ENCODE measurements around the gene RAP1GAP2. TPM values are rescaled to one million over a fixed set of nuclear protein-coding genes. Genes with fewer than 3 reads are reported as not detected.
"Not testable (repeated sequence)": the region's sequence is repeated elsewhere in the genome, so short reads cannot be mapped to it uniquely, and the experiment has no call there.

Gene RAP1GAP2
- total and polyA plus RNA-seq, 7 donors = 4.8 to 14.7 (median 12.5) TPM

- intact Hi-C loops (cut with DNase I) = no loop called here
- WGBS, 2 donors = 59 to 79% methylated on average over 17 of the region's 17 CpGs
- no peak overlapping the region for H3K27ac ChIP-seq
- TF ChIP-seq POLR2A (IDR thresholded peaks at IDR 0.05) (no peak), EP300 (IDR thresholded peaks at IDR 0.05) (no peak), POLR2AphosphoS5 (IDR thresholded peaks at IDR 0.05) (no peak)
- TF ChIP-seq, protein P1, sequence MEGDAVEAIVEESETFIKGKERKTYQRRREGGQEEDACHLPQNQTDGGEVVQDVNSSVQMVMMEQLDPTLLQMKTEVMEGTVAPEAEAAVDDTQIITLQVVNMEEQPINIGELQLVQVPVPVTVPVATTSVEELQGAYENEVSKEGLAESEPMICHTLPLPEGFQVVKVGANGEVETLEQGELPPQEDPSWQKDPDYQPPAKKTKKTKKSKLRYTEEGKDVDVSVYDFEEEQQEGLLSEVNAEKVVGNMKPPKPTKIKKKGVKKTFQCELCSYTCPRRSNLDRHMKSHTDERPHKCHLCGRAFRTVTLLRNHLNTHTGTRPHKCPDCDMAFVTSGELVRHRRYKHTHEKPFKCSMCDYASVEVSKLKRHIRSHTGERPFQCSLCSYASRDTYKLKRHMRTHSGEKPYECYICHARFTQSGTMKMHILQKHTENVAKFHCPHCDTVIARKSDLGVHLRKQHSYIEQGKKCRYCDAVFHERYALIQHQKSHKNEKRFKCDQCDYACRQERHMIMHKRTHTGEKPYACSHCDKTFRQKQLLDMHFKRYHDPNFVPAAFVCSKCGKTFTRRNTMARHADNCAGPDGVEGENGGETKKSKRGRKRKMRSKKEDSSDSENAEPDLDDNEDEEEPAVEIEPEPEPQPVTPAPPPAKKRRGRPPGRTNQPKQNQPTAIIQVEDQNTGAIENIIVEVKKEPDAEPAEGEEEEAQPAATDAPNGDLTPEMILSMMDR (IDR thresholded peaks at IDR 0.05) = no peak
- no peak for DNase-seq
- no peaks in the 10 kb centered on the region for H3K27me3 ChIP-seq
- H3K9me3 ChIP-seq = no peaks in the 10 kb centered on the region
- no peaks in the 10 kb centered on the region for H3K36me3 ChIP-seq
- H3K4me3 ChIP-seq = no peak overlapping the region
- H3K4me1 ChIP-seq = no peaks in the 10 kb centered on the region
Observed at GRCh38 chr17:2815781-2816185, 19.5 kb downstream of the RAP1GAP2 start.

DNA sequence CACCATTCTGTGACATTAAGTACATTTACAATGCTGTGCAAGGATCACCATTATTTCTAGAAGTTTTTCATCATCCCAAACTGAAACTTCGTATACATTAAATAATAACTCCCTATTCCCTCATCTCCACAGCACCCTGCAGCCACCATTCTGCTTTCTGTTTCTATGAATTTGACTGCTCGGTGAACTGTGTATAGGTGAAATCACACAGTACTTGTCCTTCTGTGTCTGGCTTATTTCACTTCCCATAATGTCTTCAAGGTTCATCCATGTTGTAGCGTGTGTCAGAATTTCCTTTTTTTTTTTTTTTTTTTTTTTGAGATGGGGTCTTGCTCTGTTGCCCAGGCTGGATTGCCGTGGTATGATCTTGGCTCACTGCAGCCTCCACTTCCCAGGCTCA lies 20.4 kb downstream of the RAP1GAP2 start:
- no peak for TF ChIP-seq POLR2AphosphoS5 (IDR thresholded peaks at IDR 0.05)
- TF ChIP-seq, protein P1 (IDR thresholded peaks at IDR 0.05) = no peak
- TF ChIP-seq POLR2A (IDR thresholded peaks at IDR 0.05) = no peak
- TF ChIP-seq EP300 (IDR thresholded peaks at IDR 0.05) = no peak
- H3K9me3 ChIP-seq = no peaks in the 10 kb centered on the region
- H3K27me3 ChIP-seq = no peaks in the 10 kb centered on the region
- no peak overlapping the region for H3K27ac ChIP-seq
- no peaks in the 10 kb centered on the region for H3K4me1 ChIP-seq
- DNase-seq = no peak
- intact Hi-C loops (cut with DNase I) = no loop called here
- H3K4me3 ChIP-seq = no peak overlapping the region
- no CpG with 5 or more reads among the region's 4 CpGs for WGBS, 2 donors
- H3K36me3 ChIP-seq = no peaks in the 10 kb centered on the region

GRCh38 chr17:2819294-2819693 lies 23.1 kb downstream of the RAP1GAP2 start:
- WGBS, 2 donors = 86 to 95% methylated on average over 5 of the region's 5 CpGs
- intact Hi-C loops (cut with DNase I); H3K9me3 ChIP-seq: not testable (repeated sequence)

DNA sequence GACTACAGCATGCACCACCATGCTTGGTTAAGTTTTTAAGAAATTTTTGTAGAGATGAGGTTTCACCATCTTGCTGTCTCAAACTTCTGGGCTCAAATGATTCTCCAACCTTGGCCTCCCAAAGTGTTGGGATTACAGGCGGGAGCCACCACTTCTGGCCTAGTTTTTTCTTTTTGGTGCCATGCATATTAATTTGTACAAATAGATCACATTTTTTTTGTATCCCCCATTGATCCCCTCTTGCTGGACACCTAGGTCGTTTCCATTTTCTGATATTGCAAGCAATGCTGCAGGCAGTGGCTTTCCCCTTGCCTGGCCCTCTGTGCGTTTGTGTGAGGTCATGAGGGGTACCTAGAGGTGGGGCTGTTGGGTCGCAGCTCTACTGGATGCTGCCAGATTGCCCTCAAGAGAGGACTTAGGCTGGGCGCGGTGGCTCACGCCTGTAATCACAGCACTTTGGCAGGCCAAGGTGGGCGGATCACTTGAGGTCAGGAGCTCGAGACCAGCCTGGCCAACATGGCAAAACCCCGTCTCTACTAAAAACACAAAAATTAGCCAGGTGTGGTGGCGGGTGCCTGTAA lies 23.8 kb downstream of the RAP1GAP2 start:
- intact Hi-C loops (cut with DNase I) = no loop called here

More at GRCh38 chr17:2819294-2819693, 23.1 kb downstream of the RAP1GAP2 start:
- not testable (repeated sequence) for H3K27ac ChIP-seq, H3K4me1 ChIP-seq, H3K36me3 ChIP-seq, H3K27me3 ChIP-seq, H3K4me3 ChIP-seq, DNase-seq

DNA sequence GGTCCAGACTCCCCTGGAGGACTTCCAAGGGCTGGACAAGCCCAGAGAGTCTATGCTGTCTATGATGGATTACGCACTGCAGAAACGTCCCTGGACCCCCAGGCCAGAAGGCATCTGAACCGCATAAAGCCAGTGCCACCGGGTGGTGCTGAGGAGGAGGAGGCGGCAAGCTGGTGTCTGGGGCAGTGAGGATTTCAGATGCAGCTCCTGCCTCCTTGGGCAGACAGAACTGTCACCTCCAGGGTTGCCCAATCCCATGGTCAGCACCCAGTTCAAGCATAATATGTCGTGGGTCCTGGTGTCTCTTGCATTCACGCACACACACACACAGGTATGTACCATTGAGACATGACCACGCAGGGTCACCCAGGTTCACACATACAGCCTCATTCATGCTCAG lies 25.6 kb downstream of the RAP1GAP2 start:
- Histone ChIP-seq H3K4me1 (no peaks in the 10 kb centered on the region), H3K4me3 (no peak overlapping the region), H3K36me3 (no peaks in the 10 kb centered on the region), H3K27ac (no peak overlapping the region), H3K9me3 (no peaks in the 10 kb centered on the region), H3K27me3 (no peaks in the 10 kb centered on the region)
- intact Hi-C loops (cut with DNase I) = no loop called here
- DNase-seq = no peak
- 87 to 92% methylated on average over 8 of the region's 8 CpGs for WGBS, 2 donors
- TF ChIP-seq POLR2AphosphoS5 (IDR thresholded peaks at IDR 0.05) = no peak

More for the DNA sequence above, 23.8 kb downstream of the RAP1GAP2 start:
- TF ChIP-seq POLR2AphosphoS5 (IDR thresholded peaks at IDR 0.05) (no peak), POLR2A (IDR thresholded peaks at IDR 0.05) (no peak), EP300 (IDR thresholded peaks at IDR 0.05) (no peak)
- TF ChIP-seq, protein P1 (IDR thresholded peaks at IDR 0.05) = no peak
- no peak overlapping the region for H3K4me3 ChIP-seq
- H3K27ac ChIP-seq = no peak overlapping the region
- no peaks in the 10 kb centered on the region for H3K36me3 ChIP-seq
- H3K27me3 ChIP-seq = no peaks in the 10 kb centered on the region
- H3K9me3 ChIP-seq = no peaks in the 10 kb centered on the region
- no peaks in the 10 kb centered on the region for H3K4me1 ChIP-seq
- no peak for DNase-seq
- WGBS, 2 donors = 67 to 82% methylated on average over 11 of the region's 11 CpGs

DNA sequence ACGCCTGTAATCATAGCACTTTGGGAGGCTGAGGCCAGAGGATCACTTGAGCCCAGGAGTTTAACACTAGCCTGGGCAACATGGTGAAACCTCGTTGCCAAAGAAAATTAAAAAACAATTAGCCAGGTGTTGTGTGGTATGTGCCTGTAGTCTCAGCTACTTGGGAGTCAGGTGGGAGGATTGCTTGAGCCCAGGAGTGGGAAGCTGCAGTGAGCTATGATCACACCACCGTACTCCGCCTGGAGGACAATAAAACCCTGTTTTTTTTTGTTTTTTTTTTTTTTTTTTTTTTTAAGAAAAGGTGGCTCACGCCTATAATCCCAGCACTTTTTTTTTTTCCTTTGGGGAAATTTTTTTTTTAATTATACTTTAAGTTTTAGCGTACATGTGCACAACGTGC lies 26.1 kb downstream of the RAP1GAP2 start:
- H3K4me1 ChIP-seq = no peaks in the 10 kb centered on the region

More for the DNA sequence above, 26.1 kb downstream of the RAP1GAP2 start:
- no peaks in the 10 kb centered on the region for H3K27me3 ChIP-seq
- no peak for DNase-seq
- intact Hi-C loops (cut with DNase I) = no loop called here
- no peak overlapping the region for H3K27ac ChIP-seq
- H3K9me3 ChIP-seq = no peaks in the 10 kb centered on the region
- H3K36me3 ChIP-seq = no peaks in the 10 kb centered on the region
- TF ChIP-seq, protein P1 (IDR thresholded peaks at IDR 0.05) = no peak
- no peak for TF ChIP-seq EP300 (IDR thresholded peaks at IDR 0.05)
- no peak for TF ChIP-seq POLR2AphosphoS5 (IDR thresholded peaks at IDR 0.05)
- no peak for TF ChIP-seq POLR2A (IDR thresholded peaks at IDR 0.05)
- WGBS, 2 donors = 72 to 83% methylated on average over 7 of the region's 7 CpGs
- H3K4me3 ChIP-seq = no peak overlapping the region

All from sigmoid colon (tissue), 7 donors.